HAP-1 (cell line): ENCODE data around the gene SCAPER.
A peak's percentile ranks its signal among the peaks of the same experiment; 100 is the strongest.

ENCODE experiments used
- DNase-seq, 2 experiments: peaks; one replicate each; pipeline ENCODE4 v3.0.0-alpha.2; 2016 to 2020; ENCODE audit warnings: low spot score in 2 of 2
- H3K27me3 ChIP-seq: fragments of 250-450 bp; sonication (Bioruptor Pico); 2 replicates; pipeline ENCODE4 v1.5.1; 2020; ENCODE audit warnings: low read depth, mild to moderate bottlenecking, moderate library complexity
- H3K36me3 ChIP-seq: fragments of 250-450 bp; sonication (Bioruptor Pico); replicated peaks from 2 replicates; pipeline ENCODE4 v1.5.1; 2020; ENCODE audit warnings: mild to moderate bottlenecking
- H3K4me1 ChIP-seq: fragments of 250-450 bp; sonication (Bioruptor Pico); 2 replicates; pipeline ENCODE4 v1.5.1; 2020; ENCODE audit warnings: mild to moderate bottlenecking
- H3K4me3 ChIP-seq: fragments of 250-450 bp; sonication (Bioruptor Pico); 2 replicates; pipeline ENCODE4 v1.5.1; 2020; ENCODE audit warnings: mild to moderate bottlenecking, moderate library complexity
- H3K9me3 ChIP-seq: fragments of 250-450 bp; sonication (Bioruptor Pico); 2 replicates; pipeline ENCODE4 v1.5.1; 2020; ENCODE audit warnings: mild to moderate bottlenecking, moderate library complexity
- in situ Hi-C: fragments of 300-500 bp; cut with MboI; formaldehyde crosslinking; loops from 3 replicates; pipeline ENCODE4 v1.14.3; 2020; ENCODE audit warnings: low sequenced_read_pairs, inconsistent platforms, mixed read lengths

Gene SCAPER

DNA sequence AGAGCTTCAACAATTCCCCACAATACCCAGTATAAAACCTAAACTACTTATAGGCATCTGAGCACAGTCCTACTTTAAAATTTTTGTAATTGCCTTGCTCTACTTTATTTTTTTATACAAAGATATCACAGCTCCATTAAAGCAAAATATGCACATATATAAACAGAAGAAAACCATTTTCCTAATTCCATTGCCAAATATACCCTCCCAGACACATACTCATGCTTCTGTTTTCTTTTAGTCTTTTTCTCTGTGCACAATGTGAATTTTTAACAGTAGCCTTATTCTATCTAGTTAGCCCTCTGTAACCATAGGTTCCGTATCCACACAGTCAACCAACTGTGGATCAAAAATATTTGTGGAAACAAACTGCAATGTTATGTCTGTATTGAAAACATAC, 260.5 kb downstream of the SCAPER start:
- no peaks in the 10 kb centered on the region for H3K9me3 ChIP-seq
- in situ Hi-C loops, result no loop called here
- H3K4me1 ChIP-seq, result peaks cover 9% of the 10 kb centered on the region
- H3K27me3 ChIP-seq, result no peaks in the 10 kb centered on the region
- H3K36me3 ChIP-seq, result no peaks in the 10 kb centered on the region
- no peak for DNase-seq
- H3K4me3 ChIP-seq, result no peak overlapping the region

DNA sequence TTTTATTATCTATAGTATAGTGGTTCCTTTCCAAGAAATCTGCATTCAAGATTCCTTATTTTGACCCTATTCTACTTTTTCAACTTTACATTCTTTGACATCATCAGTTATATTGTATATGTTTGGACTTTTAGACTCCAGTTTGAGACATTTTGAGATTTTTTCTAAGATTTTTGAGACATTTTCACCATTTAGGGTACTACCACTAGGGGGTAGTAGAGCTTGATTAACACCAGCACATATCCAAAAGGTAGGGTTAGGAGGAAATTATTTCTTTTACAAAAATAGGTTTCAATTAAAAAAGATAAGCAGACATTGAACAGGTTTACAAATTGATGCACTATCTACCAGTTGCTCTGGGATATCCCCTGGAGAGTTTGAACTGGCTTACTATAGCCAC, 262.5 kb downstream of the SCAPER start:
- H3K4me1 ChIP-seq, result peaks cover 6% of the 10 kb centered on the region
- no peaks in the 10 kb centered on the region for H3K9me3 ChIP-seq
- H3K4me3 ChIP-seq, result no peak overlapping the region
- no peak for DNase-seq
- H3K27me3 ChIP-seq, result no peaks in the 10 kb centered on the region
- H3K36me3 ChIP-seq, result no peaks in the 10 kb centered on the region
- in situ Hi-C loops, result no loop called here

DNA sequence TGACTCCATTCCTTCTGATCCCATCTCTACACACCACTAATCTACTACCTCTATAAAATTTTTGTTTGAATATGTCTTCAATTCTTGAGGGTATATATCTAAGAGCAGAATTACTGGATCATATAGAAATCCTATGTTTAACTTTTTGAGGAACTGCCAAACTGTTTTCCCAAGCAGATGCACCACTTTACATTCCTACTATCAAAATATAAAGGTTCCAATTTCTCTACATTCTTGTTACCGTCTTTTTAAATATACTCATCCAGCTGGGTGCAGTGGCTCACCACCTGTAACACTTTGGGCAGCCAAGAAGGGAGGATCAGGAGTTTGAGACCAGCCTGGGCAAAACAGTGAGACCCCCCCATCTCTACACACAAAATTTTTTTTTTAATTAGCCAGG, 268.0 kb downstream of the SCAPER start:
- H3K4me3 ChIP-seq, result no peak overlapping the region
- DNase-seq, result no peak
- no peaks in the 10 kb centered on the region for H3K36me3 ChIP-seq
- in situ Hi-C loops, result no loop called here
- peaks cover 9% of the 10 kb centered on the region for H3K9me3 ChIP-seq
- H3K4me1 ChIP-seq, result no peaks in the 10 kb centered on the region
- H3K27me3 ChIP-seq, result no peaks in the 10 kb centered on the region

DNA sequence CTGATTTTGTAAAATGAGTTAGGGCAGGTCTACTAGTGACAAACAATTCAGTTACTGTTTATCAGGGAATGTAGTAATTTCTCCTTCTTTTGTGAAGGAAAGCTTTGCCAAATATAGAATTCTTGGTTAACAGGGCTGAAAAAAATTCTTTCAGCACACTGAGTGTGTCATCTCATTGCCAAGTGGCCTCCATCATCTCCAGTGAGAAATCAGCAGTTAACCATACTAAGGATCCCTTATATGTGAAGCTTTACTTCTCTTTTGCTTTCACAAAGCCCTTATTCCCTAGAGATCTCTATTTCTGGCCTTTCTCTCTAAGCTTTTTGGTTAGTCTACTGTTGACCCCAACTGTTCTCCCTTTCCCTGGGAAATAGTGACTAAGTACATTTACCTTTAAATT, 269.1 kb downstream of the SCAPER start:
- no peaks in the 10 kb centered on the region for H3K27me3 ChIP-seq
- no peaks in the 10 kb centered on the region for H3K4me1 ChIP-seq
- H3K9me3 ChIP-seq, result peaks cover 9% of the 10 kb centered on the region
- no peak for DNase-seq
- in situ Hi-C loops, result no loop called here
- no peaks in the 10 kb centered on the region for H3K36me3 ChIP-seq
- no peak overlapping the region for H3K4me3 ChIP-seq

DNA sequence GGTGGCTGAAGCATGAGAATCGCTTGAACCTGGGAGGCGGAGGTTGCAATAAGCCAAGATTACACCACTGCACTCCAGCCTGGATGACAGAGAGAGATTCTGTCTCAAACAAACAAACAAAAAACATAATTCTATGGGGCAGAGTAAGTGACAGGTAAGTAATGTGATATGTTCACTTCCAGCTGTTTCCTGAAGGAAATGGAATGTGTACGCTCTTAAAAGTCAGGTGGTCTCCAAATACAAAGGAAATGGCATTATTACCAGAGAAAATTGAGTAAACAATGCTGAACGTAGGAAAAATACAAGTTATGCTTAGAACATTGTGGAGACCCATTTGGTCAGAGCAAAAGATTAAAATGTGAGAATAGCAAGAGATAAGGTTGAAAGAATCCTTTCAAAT, 278.5 kb downstream of the SCAPER start:
- Histone ChIP-seq H3K9me3 (no peaks in the 10 kb centered on the region), H3K36me3 (no peaks in the 10 kb centered on the region), H3K4me1 (no peaks in the 10 kb centered on the region), H3K4me3 (no peak overlapping the region), H3K27me3 (no peaks in the 10 kb centered on the region)
- in situ Hi-C loops, result no loop called here
- no peak for DNase-seq

DNA sequence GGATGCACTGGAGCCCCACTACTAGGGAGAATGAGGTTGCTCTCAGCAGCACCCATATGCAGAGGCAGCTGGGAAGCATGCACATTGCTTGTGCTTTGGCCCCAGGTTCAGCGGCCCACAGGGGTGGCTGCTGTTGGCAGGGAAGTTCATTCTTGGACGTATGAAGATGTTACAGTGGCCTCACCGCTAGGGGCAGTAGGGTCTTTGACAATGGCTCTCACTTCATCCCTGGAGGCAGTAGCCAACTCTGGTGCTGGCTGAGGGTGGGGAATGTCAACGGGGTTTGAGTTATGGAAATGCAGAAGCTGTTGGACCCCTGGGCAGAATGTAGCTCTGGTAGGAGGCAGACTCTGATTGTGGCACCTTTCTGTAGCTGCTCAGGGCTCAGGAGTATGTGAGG, 279.9 kb downstream of the SCAPER start:
- no peaks in the 10 kb centered on the region for H3K27me3 ChIP-seq
- H3K36me3 ChIP-seq, result no peaks in the 10 kb centered on the region
- in situ Hi-C loops, result no loop called here
- H3K4me1 ChIP-seq, result no peaks in the 10 kb centered on the region
- DNase-seq, result no peak
- H3K9me3 ChIP-seq, result no peaks in the 10 kb centered on the region
- no peak overlapping the region for H3K4me3 ChIP-seq

DNA sequence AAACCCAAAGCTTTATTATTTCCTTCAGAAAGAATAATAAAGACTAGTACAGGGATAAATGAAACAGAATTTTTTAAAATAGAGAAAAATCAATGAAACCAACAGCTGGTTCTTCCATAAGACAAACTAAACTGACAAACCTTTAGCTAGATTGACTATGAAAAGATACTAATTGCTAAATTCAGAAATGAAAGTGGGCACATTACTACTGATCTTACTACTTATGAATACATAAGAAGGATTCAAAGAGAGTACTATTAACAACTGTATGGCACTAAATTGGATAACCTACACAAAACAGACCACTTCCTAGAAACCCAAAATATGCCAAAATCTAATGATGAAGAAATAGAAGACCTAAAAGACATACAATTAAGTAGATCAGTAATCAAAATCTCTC, 290.4 kb downstream of the SCAPER start:
- no peaks in the 10 kb centered on the region for H3K4me1 ChIP-seq
- no peaks in the 10 kb centered on the region for H3K27me3 ChIP-seq
- H3K36me3 ChIP-seq, result no peaks in the 10 kb centered on the region
- in situ Hi-C loops, result no loop called here
- H3K4me3 ChIP-seq, result no peak overlapping the region
- H3K9me3 ChIP-seq, result no peaks in the 10 kb centered on the region; the same call in 1 of the 2 replicates
- no peak for DNase-seq

DNA sequence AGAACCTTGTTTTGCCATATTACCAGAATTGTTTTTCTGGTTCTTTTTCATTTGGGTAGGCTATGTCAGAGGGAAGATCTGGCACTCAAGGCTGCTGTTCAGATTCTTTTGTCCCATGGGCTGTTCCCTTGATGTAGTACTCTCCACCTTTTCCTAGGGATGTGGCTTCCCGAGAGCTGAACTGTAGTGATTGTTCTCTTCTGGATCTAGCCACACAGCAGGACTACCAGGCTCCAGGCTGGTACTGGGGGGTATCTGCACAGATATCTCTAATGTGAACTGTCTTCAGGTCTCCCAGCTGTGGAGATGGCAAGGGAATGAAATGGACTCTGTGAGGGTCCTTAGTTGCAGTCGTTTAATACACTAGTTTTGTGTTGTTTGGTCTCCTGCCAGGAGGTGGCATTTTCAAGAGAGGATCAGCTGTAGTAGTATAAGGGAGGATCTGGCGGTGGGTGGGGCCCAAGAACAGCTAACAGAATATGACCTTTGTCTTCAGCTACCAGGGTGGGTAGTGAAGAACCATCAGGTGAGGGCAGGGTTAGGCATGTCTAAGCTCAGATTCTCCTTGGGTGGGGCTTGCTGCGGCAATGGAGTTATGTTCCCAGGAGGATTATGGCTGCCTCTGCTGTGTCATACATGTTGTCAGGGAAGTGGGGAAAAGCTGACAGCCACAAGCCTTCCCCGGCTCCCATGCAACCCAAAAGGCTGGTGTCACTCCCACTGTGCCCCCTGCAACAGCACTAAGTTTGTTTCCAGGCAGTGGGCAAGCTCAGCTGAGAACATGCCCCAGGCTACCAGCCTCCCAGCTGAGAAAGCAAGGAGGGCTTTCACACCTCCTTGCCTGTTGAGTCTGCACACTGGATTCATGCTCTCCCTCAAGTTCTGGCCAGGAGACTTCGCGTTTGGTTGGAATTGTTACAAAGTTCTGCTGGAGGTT, 316.1 kb downstream of the SCAPER start:
- H3K9me3 ChIP-seq, result no peaks in the 10 kb centered on the region
- no peaks in the 10 kb centered on the region for H3K27me3 ChIP-seq
- no peaks in the 10 kb centered on the region for H3K4me1 ChIP-seq
- peak; percentile 2 to 38 for DNase-seq
- H3K36me3 ChIP-seq, result no peaks in the 10 kb centered on the region
- in situ Hi-C loops, result no loop called here
- H3K4me3 ChIP-seq, result no peak overlapping the region

DNA sequence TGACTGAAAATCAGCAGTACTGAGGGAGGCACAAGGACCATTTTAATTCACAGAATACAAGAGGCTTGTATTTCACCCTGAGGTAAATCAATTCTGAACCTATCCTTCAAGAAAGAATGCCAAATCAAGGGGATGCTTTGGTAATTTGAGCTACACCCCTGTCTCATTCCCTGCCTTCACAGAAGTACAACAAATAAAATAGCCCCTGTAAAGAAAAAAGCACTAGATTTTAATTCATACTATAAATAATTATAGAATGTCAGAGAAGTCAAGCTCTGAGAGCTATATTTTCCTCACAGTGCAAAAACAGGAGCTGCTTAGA, 319.6 kb downstream of the SCAPER start:
- no peaks in the 10 kb centered on the region for H3K36me3 ChIP-seq
- H3K9me3 ChIP-seq, result peaks cover 6% of the 10 kb centered on the region; the same call in 1 of the 2 replicates
- no peak for DNase-seq
- H3K27me3 ChIP-seq, result no peaks in the 10 kb centered on the region
- no peak overlapping the region for H3K4me3 ChIP-seq
- no peaks in the 10 kb centered on the region for H3K4me1 ChIP-seq
- in situ Hi-C loops, result no loop called here

DNA sequence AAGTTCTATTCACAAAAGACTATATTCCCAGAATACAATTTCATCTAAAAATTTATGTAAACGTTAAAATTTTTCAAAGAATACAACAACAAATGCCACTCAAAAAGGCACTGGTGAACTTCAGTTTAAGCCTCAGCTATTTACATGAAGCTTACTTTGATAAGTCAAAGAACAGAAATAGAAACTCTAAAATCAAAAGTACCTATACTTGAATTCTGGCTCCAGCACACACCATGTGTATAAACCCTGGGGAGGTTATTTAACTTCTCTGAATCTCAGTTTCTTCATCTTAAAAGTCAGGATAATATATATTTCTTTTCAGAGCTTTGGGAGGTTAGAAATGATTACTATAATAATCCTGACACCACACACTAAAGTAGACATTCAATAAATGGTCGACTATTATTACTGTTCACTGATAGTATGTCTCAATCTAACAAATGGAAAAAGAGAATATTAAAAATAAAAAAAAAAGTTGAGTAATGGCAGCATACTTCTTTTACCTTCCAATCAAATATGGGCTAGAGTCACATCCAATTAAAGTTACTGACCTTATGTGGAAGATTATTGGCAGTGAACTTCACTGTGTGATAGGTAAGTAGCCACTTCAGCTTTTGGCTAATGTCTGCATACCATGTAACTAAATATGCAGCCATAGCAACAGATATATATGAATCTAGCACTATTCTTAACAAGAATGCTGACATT, 320.1 kb downstream of the SCAPER start:
- in situ Hi-C loops, result no loop called here
- Histone ChIP-seq H3K27me3 (no peaks in the 10 kb centered on the region), H3K4me1 (no peaks in the 10 kb centered on the region), H3K4me3 (no peak overlapping the region), H3K36me3 (no peaks in the 10 kb centered on the region), H3K9me3 (peaks cover 6% of the 10 kb centered on the region; the same call in 1 of the 2 replicates)
- DNase-seq, result peak in 1 of 2 experiments; percentile 2

DNA sequence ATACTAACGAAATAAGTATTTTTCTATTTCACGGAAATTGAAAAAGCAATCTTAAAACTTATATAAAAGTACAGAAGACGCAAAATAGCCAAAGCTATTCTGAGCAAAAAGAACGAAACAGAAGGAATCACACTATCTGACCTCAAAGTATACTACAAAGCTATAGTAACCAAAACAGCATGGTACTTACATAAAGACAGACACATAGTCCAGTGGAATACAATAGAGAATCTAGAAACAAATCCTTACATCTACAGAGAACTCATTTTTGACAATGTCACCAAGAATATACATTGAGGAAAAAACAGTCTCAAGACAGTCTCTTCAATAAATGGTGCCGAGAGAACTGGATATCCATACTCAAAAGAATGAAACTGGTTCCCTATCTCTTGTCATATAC, 322.6 kb downstream of the SCAPER start:
- H3K27me3 ChIP-seq, result no peaks in the 10 kb centered on the region
- H3K4me3 ChIP-seq, result no peak overlapping the region
- peaks cover 6% of the 10 kb centered on the region; the same call in 1 of the 2 replicates for H3K9me3 ChIP-seq
- in situ Hi-C loops, result no loop called here
- no peaks in the 10 kb centered on the region for H3K4me1 ChIP-seq
- DNase-seq, result peak in 1 of 2 experiments; percentile 1
- no peaks in the 10 kb centered on the region for H3K36me3 ChIP-seq

DNA sequence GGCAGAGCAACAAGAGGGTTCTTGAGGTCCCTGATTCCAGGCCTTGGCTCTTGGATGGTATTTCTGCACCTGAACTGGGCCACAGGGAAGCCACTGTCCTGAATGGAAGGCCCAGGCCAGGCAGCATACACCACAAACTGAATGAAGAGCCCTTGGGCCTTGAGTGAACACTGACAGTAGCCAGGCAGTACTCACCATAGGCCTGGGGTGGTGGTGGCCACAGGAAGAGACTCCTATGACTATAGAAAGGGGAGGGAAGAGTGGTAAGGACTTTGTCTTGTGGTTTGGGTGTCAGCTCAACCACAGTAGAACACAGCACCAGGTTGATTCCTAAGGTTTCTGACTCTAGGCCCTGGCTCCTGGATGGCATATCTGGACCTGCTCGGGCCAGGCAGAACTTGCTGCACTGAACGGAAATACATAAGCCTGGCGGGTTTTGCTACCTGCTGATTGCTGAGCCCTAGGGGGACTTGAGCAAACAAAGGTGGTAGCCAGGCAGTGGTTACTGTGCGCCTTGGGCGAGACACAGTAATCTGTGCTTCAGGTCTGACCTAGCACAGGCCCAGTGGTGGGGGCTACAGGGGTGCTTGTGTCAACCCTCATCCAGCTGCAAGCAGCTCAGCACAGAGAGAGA, 327.1 kb downstream of the SCAPER start:
- no peaks in the 10 kb centered on the region; the same call in 1 of the 2 replicates for H3K4me1 ChIP-seq

DNA sequence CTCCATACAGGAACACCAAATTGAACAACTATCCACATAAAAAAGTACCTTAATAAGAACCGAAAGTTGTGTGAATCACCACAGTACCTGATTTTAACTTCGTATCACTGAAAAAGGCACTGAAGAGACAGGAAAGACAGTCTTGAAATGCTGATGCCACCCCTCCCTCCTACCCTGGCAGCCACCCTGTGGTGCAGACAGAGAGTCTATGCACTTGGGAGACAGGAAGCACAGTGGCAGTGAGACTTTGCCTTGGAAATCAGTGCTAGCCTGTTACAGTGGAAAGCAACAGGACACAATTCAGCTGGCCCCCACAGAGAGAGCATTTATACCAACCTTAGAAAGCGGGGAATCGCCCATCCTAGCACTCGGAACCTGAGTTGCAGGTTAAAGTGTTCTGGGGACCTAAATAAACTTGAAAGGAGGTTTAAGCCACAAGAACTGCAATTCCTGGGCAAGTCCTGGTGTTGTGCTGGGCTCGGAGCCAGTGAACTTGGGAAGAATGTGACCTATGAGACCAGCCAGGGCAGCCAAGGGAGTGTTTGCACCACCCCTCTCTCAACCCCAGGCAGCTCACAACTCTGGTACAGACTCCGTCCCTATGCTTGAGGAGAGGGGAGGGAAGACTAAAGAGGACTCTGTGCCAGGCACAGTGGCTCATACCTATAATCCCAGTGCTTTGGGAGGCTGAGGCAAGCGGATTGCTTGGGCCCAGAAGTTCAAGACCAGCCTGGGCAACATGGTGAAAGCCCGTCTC, 328.4 kb downstream of the SCAPER start:
- Histone ChIP-seq H3K4me3 (no peak overlapping the region), H3K27me3 (no peaks in the 10 kb centered on the region), H3K4me1 (no peaks in the 10 kb centered on the region; the same call in 1 of the 2 replicates), H3K9me3 (peaks cover 1% of the 10 kb centered on the region; the same call in 1 of the 2 replicates), H3K36me3 (no peaks in the 10 kb centered on the region)
- in situ Hi-C loops, result no loop called here
- DNase-seq, result no peak

More for the DNA sequence above, 327.1 kb downstream of the SCAPER start:
- no peak overlapping the region for H3K4me3 ChIP-seq
- H3K36me3 ChIP-seq, result no peaks in the 10 kb centered on the region
- H3K27me3 ChIP-seq, result no peaks in the 10 kb centered on the region
- no peak for DNase-seq
- peaks cover 6% of the 10 kb centered on the region; the same call in 1 of the 2 replicates for H3K9me3 ChIP-seq
- in situ Hi-C loops, result no loop called here
